Astrocyte of the cerebellum (primary cell): ENCODE measurements around the gene KSR2.
"Not testable (repeated sequence)": the region's sequence is repeated elsewhere in the genome, so short reads cannot be mapped to it uniquely, and the experiment has no call there.

Source experiments
- DNase-seq: peaks from one replicate; pipeline ENCODE4 v3.0.0-alpha.2; 2011; ENCODE audit warnings: low read depth
- H3K4me3 ChIP-seq: 2 replicates; pipeline ENCODE4 v1.5.1; 2011; ENCODE audit warnings: mild to moderate bottlenecking, low read depth, low read length, moderate library complexity
- in situ Hi-C: cut with HindIII; loops from 2 replicates; pipeline ENCODE4 v1.10.0; 2017; ENCODE audit warnings: low sequenced_read_pairs
- TF ChIP-seq, protein P1 (sequence below): IDR thresholded peaks from 2 replicates; pipeline ENCODE4 v1.5.1; 2012; ENCODE audit warnings: low read length, low read depth, moderate library complexity, mild to moderate bottlenecking; ENCODE audit errors: missing control alignments

KSR2 gene

DNA sequence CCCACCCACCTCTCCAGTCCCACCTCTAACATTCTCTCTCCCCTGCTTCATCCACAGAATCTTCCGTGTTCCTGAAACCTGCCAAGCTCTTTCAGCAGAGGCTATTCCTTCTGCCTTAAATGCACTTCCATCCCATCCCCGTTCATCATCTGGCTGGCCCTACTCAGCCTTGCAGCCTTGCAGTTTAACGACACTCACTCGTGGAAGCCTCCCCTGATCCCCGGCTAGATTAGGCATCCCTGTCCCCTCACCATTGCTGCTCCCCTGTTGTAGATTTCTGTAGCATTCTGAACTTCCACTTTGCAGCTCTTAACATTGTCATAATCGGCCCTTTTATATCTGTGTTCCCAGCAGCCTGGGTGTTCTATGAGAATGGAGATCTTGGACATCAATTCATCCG lies 326.9 kb downstream of the KSR2 start:
- TF ChIP-seq, protein P1, sequence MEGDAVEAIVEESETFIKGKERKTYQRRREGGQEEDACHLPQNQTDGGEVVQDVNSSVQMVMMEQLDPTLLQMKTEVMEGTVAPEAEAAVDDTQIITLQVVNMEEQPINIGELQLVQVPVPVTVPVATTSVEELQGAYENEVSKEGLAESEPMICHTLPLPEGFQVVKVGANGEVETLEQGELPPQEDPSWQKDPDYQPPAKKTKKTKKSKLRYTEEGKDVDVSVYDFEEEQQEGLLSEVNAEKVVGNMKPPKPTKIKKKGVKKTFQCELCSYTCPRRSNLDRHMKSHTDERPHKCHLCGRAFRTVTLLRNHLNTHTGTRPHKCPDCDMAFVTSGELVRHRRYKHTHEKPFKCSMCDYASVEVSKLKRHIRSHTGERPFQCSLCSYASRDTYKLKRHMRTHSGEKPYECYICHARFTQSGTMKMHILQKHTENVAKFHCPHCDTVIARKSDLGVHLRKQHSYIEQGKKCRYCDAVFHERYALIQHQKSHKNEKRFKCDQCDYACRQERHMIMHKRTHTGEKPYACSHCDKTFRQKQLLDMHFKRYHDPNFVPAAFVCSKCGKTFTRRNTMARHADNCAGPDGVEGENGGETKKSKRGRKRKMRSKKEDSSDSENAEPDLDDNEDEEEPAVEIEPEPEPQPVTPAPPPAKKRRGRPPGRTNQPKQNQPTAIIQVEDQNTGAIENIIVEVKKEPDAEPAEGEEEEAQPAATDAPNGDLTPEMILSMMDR: no peak
- in situ Hi-C loops: no loop called here

DNA sequence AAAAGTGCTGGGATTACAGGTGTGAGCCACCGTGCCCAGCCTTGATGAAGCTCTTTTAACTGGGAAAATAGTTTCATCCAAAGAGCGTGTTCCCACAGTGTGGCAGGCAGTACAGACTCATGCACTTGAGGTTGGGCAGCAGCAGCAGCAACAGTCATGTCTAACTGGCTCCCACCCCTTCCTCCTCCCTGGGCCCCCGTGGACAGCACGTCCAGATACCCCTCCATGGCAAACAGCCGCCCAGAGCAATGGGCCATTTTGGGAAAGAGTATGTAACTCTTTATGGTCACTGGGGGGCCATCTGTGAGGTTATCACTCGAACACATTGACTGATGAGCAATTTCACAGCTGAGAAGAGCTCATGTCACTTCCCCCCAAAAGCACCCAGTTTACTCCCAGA lies 328.3 kb downstream of the KSR2 start:
- DNase-seq: no peak
- in situ Hi-C loops: no loop called here
- H3K4me3 ChIP-seq: no peak overlapping the region
- TF ChIP-seq, protein P1: no peak

More for the DNA sequence above, 326.9 kb downstream of the KSR2 start:
- H3K4me3 ChIP-seq: no peak overlapping the region
- DNase-seq: no peak

DNA sequence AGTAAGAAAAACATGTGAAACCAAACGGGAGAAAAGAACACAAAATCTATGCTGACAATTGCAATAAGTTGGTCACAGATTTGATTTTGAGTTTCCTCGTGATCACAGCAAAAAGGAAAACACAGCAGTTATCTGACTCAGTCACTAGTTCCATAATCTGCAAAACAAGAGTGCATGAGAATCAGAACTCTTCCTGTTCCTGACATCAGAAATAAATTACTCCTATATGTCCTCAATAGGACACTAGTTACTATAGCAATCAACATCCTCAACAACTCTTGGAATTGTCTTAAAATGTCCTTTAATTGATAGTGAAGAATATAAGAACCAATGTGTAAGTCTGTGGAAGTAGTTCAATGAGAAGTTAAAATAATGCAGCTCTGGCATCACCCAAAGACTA lies 339.3 kb downstream of the KSR2 start:
- in situ Hi-C loops: no loop called here
- TF ChIP-seq, protein P1: no peak
- DNase-seq: no peak
- H3K4me3 ChIP-seq: no peak overlapping the region

DNA sequence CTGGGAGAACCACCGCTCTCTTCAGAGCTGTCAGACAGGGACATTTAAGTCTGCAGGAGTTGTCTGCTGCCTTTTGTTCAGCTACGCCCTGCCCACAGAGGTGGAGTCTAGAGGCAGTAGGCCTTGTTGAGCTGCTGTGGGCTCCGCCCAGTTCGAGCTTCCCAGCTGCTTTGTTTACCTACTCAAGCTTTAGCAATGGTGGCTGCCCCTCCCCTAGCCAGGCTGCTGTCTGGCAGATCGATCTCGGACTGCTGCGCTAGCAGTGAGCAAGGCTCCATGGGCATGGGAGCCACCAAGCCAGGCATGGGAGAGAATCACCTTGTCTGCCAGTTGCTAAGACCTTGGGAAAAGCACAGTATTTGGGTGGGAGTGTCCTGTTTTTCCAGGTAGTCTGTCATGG lies 340.1 kb downstream of the KSR2 start:
- H3K4me3 ChIP-seq, in situ Hi-C loops: not testable (repeated sequence)

DNA sequence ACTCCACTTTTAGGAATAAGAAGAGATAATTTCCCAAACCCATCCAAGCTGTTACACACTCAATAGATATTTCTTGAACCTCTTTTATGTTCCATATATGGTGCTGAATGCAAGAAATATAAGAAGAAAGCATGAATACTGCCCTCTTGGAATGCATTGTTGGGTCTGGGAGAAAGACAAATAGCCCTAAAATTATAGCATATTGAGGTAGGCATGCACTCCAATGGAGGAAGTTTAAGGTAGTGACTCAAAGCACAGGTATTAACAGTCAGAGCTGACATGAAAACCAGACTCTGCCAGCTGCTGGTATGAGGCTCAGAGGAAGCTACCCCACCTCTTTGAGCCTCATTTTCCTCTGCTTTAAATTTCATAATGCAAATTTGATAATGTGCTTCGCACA lies 346.0 kb downstream of the KSR2 start:
- DNase-seq: no peak
- in situ Hi-C loops: no loop called here
- TF ChIP-seq, protein P1: no peak
- H3K4me3 ChIP-seq: no peak overlapping the region

More for the DNA sequence above, 340.1 kb downstream of the KSR2 start:
- not testable (repeated sequence) for DNase-seq

DNA sequence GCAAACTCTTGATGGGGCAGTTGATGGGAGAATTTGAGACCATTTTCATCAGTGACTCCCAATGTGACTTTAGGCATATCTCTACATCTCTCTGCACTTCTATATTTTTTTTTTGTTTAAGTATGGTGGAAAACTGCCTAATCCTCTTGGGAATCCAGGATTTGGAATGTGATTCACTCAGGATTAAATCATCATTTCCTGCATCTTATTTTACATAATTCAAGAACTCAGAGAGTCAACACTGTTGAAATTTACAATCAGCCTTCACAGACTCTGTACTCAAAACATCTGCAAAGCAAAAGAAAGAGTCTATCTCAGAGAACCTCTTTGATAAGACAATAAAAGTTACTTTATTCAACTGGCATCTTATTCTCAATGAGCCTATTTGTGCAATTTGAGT lies 346.7 kb downstream of the KSR2 start:
- TF ChIP-seq, protein P1: no peak
- in situ Hi-C loops: no loop called here
- DNase-seq: no peak
- H3K4me3 ChIP-seq: no peak overlapping the region

DNA sequence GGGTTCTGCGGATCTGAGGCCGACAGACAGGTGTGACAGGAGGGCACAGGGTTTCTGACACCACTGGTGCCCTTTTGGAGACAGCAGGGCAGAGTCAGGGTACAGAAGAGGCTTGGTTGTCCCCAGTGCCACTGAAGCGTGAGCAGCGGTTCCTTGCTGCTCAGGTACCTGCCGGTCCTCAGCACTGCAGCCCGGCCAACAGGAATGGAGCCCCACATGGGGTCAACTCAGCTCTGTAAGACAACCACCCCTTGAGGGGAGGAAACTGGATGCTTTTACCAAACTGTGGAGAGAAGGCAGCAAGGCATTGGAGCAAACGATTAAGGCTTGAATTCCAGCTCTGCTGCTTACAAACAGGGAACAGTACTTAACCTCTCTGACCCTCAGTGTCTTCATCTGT lies 361.0 kb downstream of the KSR2 start:
- in situ Hi-C loops: no loop called here

More for the DNA sequence above, 361.0 kb downstream of the KSR2 start:
- TF ChIP-seq, protein P1: no peak
- H3K4me3 ChIP-seq: no peak overlapping the region
- no peak for DNase-seq
